Type B pancreatic cell (in vitro differentiated cells): Measurements from ENCODE around the gene UBXN7. TPM values are rescaled to one million over a fixed set of nuclear protein-coding genes. Genes with fewer than 3 reads are reported as not detected.

Source experiments
- DNase-seq: peaks from one replicate; pipeline ENCODE4 v3.0.0; 2021; ENCODE audit warnings: mixed read lengths; ENCODE audit not compliant: unreplicated experiment; ENCODE audit errors: extremely low spot score
- H3K27ac Mint-ChIP-seq: 2 replicates; pipeline ENCODE4 v1.8.0; 2021; ENCODE audit warnings: mild to moderate bottlenecking, mixed read lengths
- H3K27me3 Mint-ChIP-seq: 2 replicates; pipeline ENCODE4 v1.8.0; 2021; ENCODE audit warnings: mixed read lengths
- H3K36me3 Mint-ChIP-seq: 2 replicates; pipeline ENCODE4 v1.8.0; 2021; ENCODE audit warnings: mixed read lengths
- H3K4me1 Mint-ChIP-seq: one replicate; pipeline ENCODE4 v1.8.0; 2021; ENCODE audit warnings: mixed read lengths; ENCODE audit not compliant: unreplicated experiment
- H3K4me3 Mint-ChIP-seq: 2 replicates; pipeline ENCODE4 v1.8.0; 2021; ENCODE audit warnings: mild to moderate bottlenecking, mixed read lengths
- H3K9me3 Mint-ChIP-seq: 2 replicates; pipeline ENCODE4 v1.8.0; 2021; ENCODE audit warnings: mixed read lengths
- CTCF ChIP-seq: fragments of 200-600 bp; sonication (generic); conservative IDR thresholded peaks from 2 replicates; pipeline ENCODE4 v1.5.0; 2021; ENCODE audit warnings: antibody characterized with exemption, mild to moderate bottlenecking
- total RNA-seq: library from RNA; stranded (reverse); gene quantifications from 2 replicates; pipeline ENCODE4 v1.2.1, GENCODE V29; 2021; ENCODE audit warnings: low replicate concordance

The UBXN7 gene
- total RNA-seq, 1 donor from 2014 or later = 89.2 TPM

- no peaks in the 10 kb centered on the region for H3K27me3 Mint-ChIP-seq
- no peaks in the 10 kb centered on the region for H3K4me1 Mint-ChIP-seq
- H3K36me3 Mint-ChIP-seq = peaks cover 49% of the 10 kb centered on the region
- no peak overlapping the region for H3K4me3 Mint-ChIP-seq
- DNase-seq = no peak
- no peak overlapping the region for H3K27ac Mint-ChIP-seq
- TF ChIP-seq CTCF = no peak
- no peaks in the 10 kb centered on the region for H3K9me3 Mint-ChIP-seq
Observed at GRCh38 chr3:196356556-196356955, 75.7 kb downstream of the UBXN7 start.

GRCh38 chr3:196355668-196356067, 76.6 kb downstream of the UBXN7 start:
- no peaks in the 10 kb centered on the region for H3K4me1 Mint-ChIP-seq
- no peak overlapping the region for H3K4me3 Mint-ChIP-seq
- peaks cover 43% of the 10 kb centered on the region for H3K36me3 Mint-ChIP-seq
- H3K9me3 Mint-ChIP-seq = no peaks in the 10 kb centered on the region
- DNase-seq = no peak
- no peaks in the 10 kb centered on the region for H3K27me3 Mint-ChIP-seq
- no peak for TF ChIP-seq CTCF
- H3K27ac Mint-ChIP-seq = no peak overlapping the region

- H3K27me3 Mint-ChIP-seq = no peaks in the 10 kb centered on the region
Observed at GRCh38 chr3:196354132-196354531, 78.1 kb downstream of the UBXN7 start.

GRCh38 chr3:196351541-196351940, 80.7 kb downstream of the UBXN7 start:
- no peak for DNase-seq
- Mint-ChIP-seq H3K36me3 (peaks cover 44% of the 10 kb centered on the region), H3K4me1 (no peaks in the 10 kb centered on the region), H3K4me3 (no peak overlapping the region), H3K27ac (no peak overlapping the region), H3K27me3 (no peaks in the 10 kb centered on the region), H3K9me3 (no peaks in the 10 kb centered on the region)
- no peak for TF ChIP-seq CTCF

More at GRCh38 chr3:196354132-196354531, 78.1 kb downstream of the UBXN7 start:
- DNase-seq = no peak
- peaks cover 38% of the 10 kb centered on the region for H3K36me3 Mint-ChIP-seq
- no peak overlapping the region for H3K27ac Mint-ChIP-seq
- H3K9me3 Mint-ChIP-seq = no peaks in the 10 kb centered on the region
- TF ChIP-seq CTCF = no peak
- H3K4me3 Mint-ChIP-seq = no peak overlapping the region
- H3K4me1 Mint-ChIP-seq = no peaks in the 10 kb centered on the region

GRCh38 chr3:196350067-196350466, 82.2 kb downstream of the UBXN7 start:
- no peak overlapping the region for H3K27ac Mint-ChIP-seq
- peaks cover 36% of the 10 kb centered on the region for H3K36me3 Mint-ChIP-seq
- no peaks in the 10 kb centered on the region for H3K9me3 Mint-ChIP-seq
- H3K4me1 Mint-ChIP-seq = no peaks in the 10 kb centered on the region
- H3K27me3 Mint-ChIP-seq = no peaks in the 10 kb centered on the region
- no peak for TF ChIP-seq CTCF
- DNase-seq = no peak
- no peak overlapping the region for H3K4me3 Mint-ChIP-seq

DNA sequence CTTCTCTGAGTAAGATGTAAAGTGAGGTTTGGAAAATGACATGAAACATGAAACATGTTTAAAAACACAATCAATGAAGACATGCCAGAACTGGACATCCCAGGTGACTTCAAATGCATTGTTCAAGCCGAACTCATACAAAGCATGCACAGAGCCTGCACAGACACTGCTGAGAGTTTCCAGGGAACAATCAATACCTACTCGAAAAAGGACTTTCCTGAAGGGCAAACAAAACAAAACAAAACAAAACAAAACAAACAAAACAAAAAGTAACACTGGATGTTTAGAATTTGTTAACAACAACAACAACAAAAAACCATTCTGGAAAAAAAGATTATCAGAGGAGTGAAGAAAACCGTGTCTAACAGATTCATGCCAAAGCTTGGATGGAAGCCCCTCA, 83.5 kb downstream of the UBXN7 start:
- no peak for TF ChIP-seq CTCF
- no peak for DNase-seq
- no peak overlapping the region for H3K27ac Mint-ChIP-seq
- H3K27me3 Mint-ChIP-seq = no peaks in the 10 kb centered on the region
- H3K9me3 Mint-ChIP-seq = no peaks in the 10 kb centered on the region
- H3K4me1 Mint-ChIP-seq = no peaks in the 10 kb centered on the region
- H3K36me3 Mint-ChIP-seq = peaks cover 30% of the 10 kb centered on the region
- H3K4me3 Mint-ChIP-seq = no peak overlapping the region
